ENCODE measurements around the gene RAB22A.

DNA sequence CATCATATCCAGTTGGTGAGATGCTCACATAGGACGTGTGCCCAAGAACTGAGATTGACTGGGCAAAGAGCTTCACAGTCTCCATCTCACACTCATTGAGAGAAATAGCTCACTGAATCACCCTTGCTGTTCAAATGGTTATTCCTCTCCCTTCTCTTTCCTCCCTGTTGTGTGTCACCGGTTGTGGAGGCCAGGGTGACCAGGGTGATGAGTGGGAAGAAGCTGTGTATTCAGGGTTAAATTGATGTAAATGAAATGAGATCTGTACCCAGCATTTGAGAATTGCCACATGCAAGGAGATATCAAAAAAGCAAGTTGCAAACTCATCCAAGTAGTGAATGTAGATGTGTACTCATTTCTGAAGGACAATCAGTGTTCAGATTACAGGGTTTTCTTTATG is 43.0 kb downstream of the RAB22A start:
- TF ChIP-seq POLR2AphosphoS5 (IDR thresholded peaks at IDR 0.05), result no peak
- TF ChIP-seq, protein P1, sequence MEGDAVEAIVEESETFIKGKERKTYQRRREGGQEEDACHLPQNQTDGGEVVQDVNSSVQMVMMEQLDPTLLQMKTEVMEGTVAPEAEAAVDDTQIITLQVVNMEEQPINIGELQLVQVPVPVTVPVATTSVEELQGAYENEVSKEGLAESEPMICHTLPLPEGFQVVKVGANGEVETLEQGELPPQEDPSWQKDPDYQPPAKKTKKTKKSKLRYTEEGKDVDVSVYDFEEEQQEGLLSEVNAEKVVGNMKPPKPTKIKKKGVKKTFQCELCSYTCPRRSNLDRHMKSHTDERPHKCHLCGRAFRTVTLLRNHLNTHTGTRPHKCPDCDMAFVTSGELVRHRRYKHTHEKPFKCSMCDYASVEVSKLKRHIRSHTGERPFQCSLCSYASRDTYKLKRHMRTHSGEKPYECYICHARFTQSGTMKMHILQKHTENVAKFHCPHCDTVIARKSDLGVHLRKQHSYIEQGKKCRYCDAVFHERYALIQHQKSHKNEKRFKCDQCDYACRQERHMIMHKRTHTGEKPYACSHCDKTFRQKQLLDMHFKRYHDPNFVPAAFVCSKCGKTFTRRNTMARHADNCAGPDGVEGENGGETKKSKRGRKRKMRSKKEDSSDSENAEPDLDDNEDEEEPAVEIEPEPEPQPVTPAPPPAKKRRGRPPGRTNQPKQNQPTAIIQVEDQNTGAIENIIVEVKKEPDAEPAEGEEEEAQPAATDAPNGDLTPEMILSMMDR (IDR thresholded peaks at IDR 0.05), result no peak
